K562 (cell line): ENCODE results near the gene FCHSD1. TPM values are rescaled to one million over a fixed set of nuclear protein-coding genes. Genes with fewer than 3 reads are reported as not detected.

Source experiments
- polyA plus RNA-seq, 8 experiments: library from polyadenylated mRNA; depleted of rRNA in 4 of 8; stranded (reverse) in 5 of 8; unstranded in 3 of 8; fragments of >200 nt; fragmentation: Nextera tagmentation in 2 of 8; fragmentation: Illumina TruSeq in 1 of 8; extraction: Ambion mirVana in 2 of 8; extraction: Trizol in 1 of 8; gene quantifications; 2 replicates each; pipeline versions ENCODE4 v1.2.1 to v1.2.3, GENCODE V29; 2011 to 2014; ENCODE audit warnings: inconsistent platforms in 1 of 8, missing spikeins in 1 of 8
- total RNA-seq, 7 experiments: library from RNA; depleted of rRNA in 6 of 7; stranded (reverse); fragments of >200 nt in 6 of 7; fragmentation: Illumina TruSeq in 2 of 7; extraction: Trizol in 2 of 7; gene quantifications; 2 replicates each; pipeline versions ENCODE4 v1.2.1 to v1.2.3, GENCODE V29; 2011 to 2021; ENCODE audit warnings: low replicate concordance in 1 of 7

FCHSD1 gene
- total and polyA plus RNA-seq, 9 of the 15 experiments (the other 6 are each of a cell fraction or from before 2014, with no cell fraction given): 0.35 to 37.5 (median 13.6) TPM

Other genes with a start within 250 kb of the FCHSD1 start
Only the 7 nearest of the 14 such genes appear.
- not detected in 2 replicates for gene PCDHGC3, start 175.5 kb downstream of the FCHSD1 start, total RNA-seq (2014; rRNA removed)
- gene PCDHGC3, start 175.5 kb downstream of the FCHSD1 start, total RNA-seq (2014; rRNA removed; fragmentation: Illumina TruSeq; extraction: Trizol): not detected in 2 replicates
- not detected in 2 replicates for gene PCDHGC3, start 175.5 kb downstream of the FCHSD1 start, total RNA-seq (2015; rRNA removed; fragmentation: Illumina TruSeq; extraction: Trizol)
- gene PCDHGC3, start 175.5 kb downstream of the FCHSD1 start, total RNA-seq (2021): 0.07 and 0.20 TPM in 2 replicates
- gene PCDHGC3, start 175.5 kb downstream of the FCHSD1 start, polyA plus RNA-seq (2011; rRNA removed): not detected in 2 replicates
- not detected in 2 replicates for gene PCDHGC3, start 175.5 kb downstream of the FCHSD1 start, polyA plus RNA-seq (2014; fragmentation: Illumina TruSeq; extraction: Trizol)
- not detected for gene PCDHGC3, start 175.5 kb downstream of the FCHSD1 start, polyA plus RNA-seq (2014; fragmentation: Nextera tagmentation; extraction: Ambion mirVana)
- not detected in 2 replicates for gene PCDHGC3, start 175.5 kb downstream of the FCHSD1 start, polyA plus RNA-seq (2014; rRNA removed)
- 0.05 TPM in 1 of 2 replicates, not detected in the other for gene PCDHGC4, start 166.4 kb downstream of the FCHSD1 start, total RNA-seq (2014; rRNA removed)
- not detected in 2 replicates for gene PCDHGC4, start 166.4 kb downstream of the FCHSD1 start, total RNA-seq (2014; rRNA removed; fragmentation: Illumina TruSeq; extraction: Trizol)
- not detected in 2 replicates for gene PCDHGC4, start 166.4 kb downstream of the FCHSD1 start, total RNA-seq (2015; rRNA removed; fragmentation: Illumina TruSeq; extraction: Trizol)
- gene PCDHGC4, start 166.4 kb downstream of the FCHSD1 start, total RNA-seq (2021): not detected in 2 replicates
- not detected in 2 replicates for gene PCDHGC4, start 166.4 kb downstream of the FCHSD1 start, polyA plus RNA-seq (2011; rRNA removed)
- gene PCDHGC4, start 166.4 kb downstream of the FCHSD1 start, polyA plus RNA-seq (2014; fragmentation: Illumina TruSeq; extraction: Trizol): not detected in 2 replicates
- gene PCDHGC4, start 166.4 kb downstream of the FCHSD1 start, polyA plus RNA-seq (2014; fragmentation: Nextera tagmentation; extraction: Ambion mirVana): not detected
- gene PCDHGC4, start 166.4 kb downstream of the FCHSD1 start, polyA plus RNA-seq (2014; rRNA removed): not detected in 2 replicates
- not detected in 2 replicates for gene PCDHGC5, start 162.3 kb downstream of the FCHSD1 start, total RNA-seq (2014; rRNA removed)
- gene PCDHGC5, start 162.3 kb downstream of the FCHSD1 start, total RNA-seq (2014; rRNA removed; fragmentation: Illumina TruSeq; extraction: Trizol): not detected in 2 replicates
- not detected in 2 replicates for gene PCDHGC5, start 162.3 kb downstream of the FCHSD1 start, total RNA-seq (2015; rRNA removed; fragmentation: Illumina TruSeq; extraction: Trizol)
- not detected in 2 replicates for gene PCDHGC5, start 162.3 kb downstream of the FCHSD1 start, total RNA-seq (2021)
- gene PCDHGC5, start 162.3 kb downstream of the FCHSD1 start, polyA plus RNA-seq (2011; rRNA removed): not detected in 2 replicates
- gene PCDHGC5, start 162.3 kb downstream of the FCHSD1 start, polyA plus RNA-seq (2014; fragmentation: Illumina TruSeq; extraction: Trizol): not detected in 2 replicates
- not detected for gene PCDHGC5, start 162.3 kb downstream of the FCHSD1 start, polyA plus RNA-seq (2014; fragmentation: Nextera tagmentation; extraction: Ambion mirVana)
- gene PCDHGC5, start 162.3 kb downstream of the FCHSD1 start, polyA plus RNA-seq (2014; rRNA removed): not detected in 2 replicates
- 90.1 and 91.4 TPM in 2 replicates for gene DIAPH1, start 32.4 kb downstream of the FCHSD1 start, total RNA-seq (2014; rRNA removed)
- gene DIAPH1, start 32.4 kb downstream of the FCHSD1 start, total RNA-seq (2014; rRNA removed; fragmentation: Illumina TruSeq; extraction: Trizol): 73.7 and 84.9 TPM in 2 replicates
- gene DIAPH1, start 32.4 kb downstream of the FCHSD1 start, total RNA-seq (2015; rRNA removed; fragmentation: Illumina TruSeq; extraction: Trizol): 60.8 and 68.0 TPM in 2 replicates
- 268 and 328 TPM in 2 replicates for gene DIAPH1, start 32.4 kb downstream of the FCHSD1 start, total RNA-seq (2021)
- gene DIAPH1, start 32.4 kb downstream of the FCHSD1 start, polyA plus RNA-seq (2011; rRNA removed): 146 and 159 TPM in 2 replicates
- gene DIAPH1, start 32.4 kb downstream of the FCHSD1 start, polyA plus RNA-seq (2014; fragmentation: Illumina TruSeq; extraction: Trizol): 261 and 291 TPM in 2 replicates
- 10 to 100 TPM; 75.8 to 97.8 TPM for gene DIAPH1, start 32.4 kb downstream of the FCHSD1 start, polyA plus RNA-seq (2014; fragmentation: Nextera tagmentation; extraction: Ambion mirVana)
- 131 and 168 TPM in 2 replicates for gene DIAPH1, start 32.4 kb downstream of the FCHSD1 start, polyA plus RNA-seq (2014; rRNA removed)
- 111 and 160 TPM in 2 replicates for gene HDAC3, start 14.6 kb downstream of the FCHSD1 start, total RNA-seq (2014; rRNA removed)
- 118 and 129 TPM in 2 replicates for gene HDAC3, start 14.6 kb downstream of the FCHSD1 start, total RNA-seq (2014; rRNA removed; fragmentation: Illumina TruSeq; extraction: Trizol)
- gene HDAC3, start 14.6 kb downstream of the FCHSD1 start, total RNA-seq (2015; rRNA removed; fragmentation: Illumina TruSeq; extraction: Trizol): 116 and 130 TPM in 2 replicates
- 114 and 119 TPM in 2 replicates for gene HDAC3, start 14.6 kb downstream of the FCHSD1 start, total RNA-seq (2021)
- 190 and 191 TPM in 2 replicates for gene HDAC3, start 14.6 kb downstream of the FCHSD1 start, polyA plus RNA-seq (2011; rRNA removed)
- gene HDAC3, start 14.6 kb downstream of the FCHSD1 start, polyA plus RNA-seq (2014; fragmentation: Illumina TruSeq; extraction: Trizol): 144 and 153 TPM in 2 replicates
- 100 to 1,000 TPM in 1 of 2 experiments, 10 to 100 TPM in 1; 89.7 to 107 TPM for gene HDAC3, start 14.6 kb downstream of the FCHSD1 start, polyA plus RNA-seq (2014; fragmentation: Nextera tagmentation; extraction: Ambion mirVana)
- 120 and 137 TPM in 2 replicates for gene HDAC3, start 14.6 kb downstream of the FCHSD1 start, polyA plus RNA-seq (2014; rRNA removed)
- 30.7 and 35.5 TPM in 2 replicates for gene RELL2, start 14.4 kb downstream of the FCHSD1 start, total RNA-seq (2014; rRNA removed)
- gene RELL2, start 14.4 kb downstream of the FCHSD1 start, total RNA-seq (2014; rRNA removed; fragmentation: Illumina TruSeq; extraction: Trizol): 5.0 and 7.0 TPM in 2 replicates
- 14.1 and 14.3 TPM in 2 replicates for gene RELL2, start 14.4 kb downstream of the FCHSD1 start, total RNA-seq (2015; rRNA removed; fragmentation: Illumina TruSeq; extraction: Trizol)
- 22.9 and 23.3 TPM in 2 replicates for gene RELL2, start 14.4 kb downstream of the FCHSD1 start, total RNA-seq (2021)
- 17.4 and 17.9 TPM in 2 replicates for gene RELL2, start 14.4 kb downstream of the FCHSD1 start, polyA plus RNA-seq (2011; rRNA removed)
- gene RELL2, start 14.4 kb downstream of the FCHSD1 start, polyA plus RNA-seq (2014; fragmentation: Illumina TruSeq; extraction: Trizol): 13.3 and 19.8 TPM in 2 replicates
- under 1 TPM; 0.06 to 0.76 TPM for gene RELL2, start 14.4 kb downstream of the FCHSD1 start, polyA plus RNA-seq (2014; fragmentation: Nextera tagmentation; extraction: Ambion mirVana)
- gene RELL2, start 14.4 kb downstream of the FCHSD1 start, polyA plus RNA-seq (2014; rRNA removed): 33.8 and 36.0 TPM in 2 replicates
- gene ARAP3, start 30.8 kb upstream of the FCHSD1 start, total RNA-seq (2014; rRNA removed): 6.4 and 8.6 TPM in 2 replicates
- gene ARAP3, start 30.8 kb upstream of the FCHSD1 start, total RNA-seq (2014; rRNA removed; fragmentation: Illumina TruSeq; extraction: Trizol): 5.1 and 5.2 TPM in 2 replicates
- gene ARAP3, start 30.8 kb upstream of the FCHSD1 start, total RNA-seq (2015; rRNA removed; fragmentation: Illumina TruSeq; extraction: Trizol): 7.1 and 7.5 TPM in 2 replicates
- gene ARAP3, start 30.8 kb upstream of the FCHSD1 start, total RNA-seq (2021): 23.3 and 25.7 TPM in 2 replicates
- 6.1 and 7.0 TPM in 2 replicates for gene ARAP3, start 30.8 kb upstream of the FCHSD1 start, polyA plus RNA-seq (2011; rRNA removed)
- 16.6 and 16.8 TPM in 2 replicates for gene ARAP3, start 30.8 kb upstream of the FCHSD1 start, polyA plus RNA-seq (2014; fragmentation: Illumina TruSeq; extraction: Trizol)
- gene ARAP3, start 30.8 kb upstream of the FCHSD1 start, polyA plus RNA-seq (2014; fragmentation: Nextera tagmentation; extraction: Ambion mirVana): 1 to 10 TPM in 1 of 2 experiments, under 1 TPM in 1; 0.83 to 1.4 TPM
- 14.8 and 16.7 TPM in 2 replicates for gene ARAP3, start 30.8 kb upstream of the FCHSD1 start, polyA plus RNA-seq (2014; rRNA removed)